Immature natural killer cell (primary cell): ENCODE measurements around the gene ARHGEF12. TPM values are rescaled to one million over a fixed set of nuclear protein-coding genes. Genes with fewer than 3 reads are reported as not detected.

ENCODE experiments used
- DNase-seq, 3 donors: peaks; one replicate each; pipeline ENCODE4 v3.0.0; 2022; ENCODE audit warnings: mixed read lengths in 1 of 3
- H3K27ac Mint-ChIP-seq, 6 donors: one replicate each; pipeline ENCODE4 v1.8.0; 2020; ENCODE audit warnings: mixed read lengths in 6 of 6, mild to moderate bottlenecking in 5 of 6, inconsistent platforms in 4 of 6, moderate library complexity in 3 of 6
- H3K27me3 Mint-ChIP-seq, 3 donors: one replicate each; pipeline ENCODE4 v1.8.0; 2020 to 2021; ENCODE audit warnings: low read depth in 3 of 3, mild to moderate bottlenecking in 3 of 3, mixed read lengths in 3 of 3, moderate library complexity in 3 of 3, inconsistent platforms in 1 of 3
- H3K36me3 Mint-ChIP-seq, 3 donors: one replicate each; pipeline ENCODE4 v1.8.0; 2020; ENCODE audit warnings: mixed read lengths in 3 of 3, inconsistent platforms in 2 of 3, mild to moderate bottlenecking in 2 of 3
- H3K4me1 Mint-ChIP-seq, 2 donors: one replicate each; pipeline ENCODE4 v1.8.0; 2020; ENCODE audit warnings: inconsistent platforms in 2 of 2, mild to moderate bottlenecking in 2 of 2, mixed read lengths in 2 of 2, moderate library complexity in 1 of 2
- H3K4me3 Mint-ChIP-seq, 5 donors: one replicate each; pipeline ENCODE4 v1.8.0; 2020; ENCODE audit warnings: mild to moderate bottlenecking in 5 of 5, mixed read lengths in 5 of 5, inconsistent platforms in 3 of 5, moderate library complexity in 3 of 5
- H3K9me3 Mint-ChIP-seq, 6 donors: one replicate each; pipeline ENCODE4 v1.8.0; 2020; ENCODE audit warnings: mild to moderate bottlenecking in 6 of 6, mixed read lengths in 6 of 6, inconsistent platforms in 4 of 6, moderate library complexity in 3 of 6
- polyA plus RNA-seq, 3 donors: library from polyadenylated mRNA; unstranded; fragments of 300-500 nt; fragmentation: Illumina TruSeq; gene quantifications; one replicate each; pipeline ENCODE4 v1.2.3, GENCODE V29; 2021

The ARHGEF12 gene
- polyA plus RNA-seq, 3 donors from 2014 or later, result 1.1 to 12.2 (median 6.7) TPM

GRCh38 chr11:120358729-120359128, 22.5 kb downstream of the ARHGEF12 start:
- Mint-ChIP-seq H3K4me3 (no peak overlapping the region), H3K36me3 (peaks cover 1 to 5% (median 4%) of the 10 kb centered on the region in 3 donors), H3K4me1 (peaks cover 13 to 14% of the 10 kb centered on the region in 2 donors), H3K27me3 (peaks cover 0 to 3% (median 3%) of the 10 kb centered on the region in 3 donors), H3K27ac (no peak overlapping the region), H3K9me3 (no peaks in the 10 kb centered on the region)
- DNase-seq, result no peak

- H3K4me1 Mint-ChIP-seq, result peaks cover 7% of the 10 kb centered on the region in 2 donors
- H3K9me3 Mint-ChIP-seq, result no peaks in the 10 kb centered on the region
- no peak overlapping the region for H3K27ac Mint-ChIP-seq
Observed at GRCh38 chr11:120363436-120363835, 27.2 kb downstream of the ARHGEF12 start.

GRCh38 chr11:120365512-120365911, 29.3 kb downstream of the ARHGEF12 start:
- no peak overlapping the region for H3K27ac Mint-ChIP-seq
- peaks cover 0 to 2% of the 10 kb centered on the region in 2 donors for H3K4me1 Mint-ChIP-seq
- H3K9me3 Mint-ChIP-seq, result no peaks in the 10 kb centered on the region
- no peak overlapping the region for H3K4me3 Mint-ChIP-seq
- no peaks in the 10 kb centered on the region for H3K36me3 Mint-ChIP-seq
- H3K27me3 Mint-ChIP-seq, result no peaks in the 10 kb centered on the region
- no peak for DNase-seq

More at GRCh38 chr11:120363436-120363835, 27.2 kb downstream of the ARHGEF12 start:
- no peaks in the 10 kb centered on the region for H3K27me3 Mint-ChIP-seq
- no peak overlapping the region for H3K4me3 Mint-ChIP-seq
- no peak for DNase-seq
- no peaks in the 10 kb centered on the region for H3K36me3 Mint-ChIP-seq

GRCh38 chr11:120372296-120372695, 36.1 kb downstream of the ARHGEF12 start:
- no peak for DNase-seq
- H3K36me3 Mint-ChIP-seq, result no peaks in the 10 kb centered on the region
- no peaks in the 10 kb centered on the region for H3K4me1 Mint-ChIP-seq
- no peaks in the 10 kb centered on the region for H3K9me3 Mint-ChIP-seq
- peaks cover 0 to 2% (median 0%) of the 10 kb centered on the region in 3 donors for H3K27me3 Mint-ChIP-seq
- H3K4me3 Mint-ChIP-seq, result no peak overlapping the region
- H3K27ac Mint-ChIP-seq, result no peak overlapping the region

DNA sequence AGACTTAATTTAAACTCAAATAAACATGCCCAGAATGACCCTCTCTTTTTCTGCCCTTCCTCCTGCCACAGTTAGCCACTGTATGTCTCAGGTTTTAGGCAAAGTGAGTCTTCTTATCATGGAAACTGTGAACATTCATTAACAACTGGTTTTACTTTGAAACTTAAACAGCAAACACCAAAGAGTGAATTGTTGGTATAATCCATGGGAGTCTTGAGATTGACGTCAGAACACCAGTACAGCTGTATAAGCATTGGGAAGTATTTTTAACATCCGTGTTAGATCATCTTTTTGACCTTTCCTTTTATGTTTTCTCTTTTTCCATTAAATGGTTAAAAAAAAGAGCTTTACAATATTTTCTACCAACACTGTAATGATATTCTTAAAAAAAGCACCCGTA, 38.9 kb downstream of the ARHGEF12 start:
- Mint-ChIP-seq H3K27me3 (peaks cover 0 to 8% (median 4%) of the 10 kb centered on the region in 3 donors), H3K27ac (no peak overlapping the region), H3K4me1 (peaks cover 3 to 6% of the 10 kb centered on the region in 2 donors), H3K9me3 (peaks cover 0 to 9% (median 3%) of the 10 kb centered on the region in 6 donors), H3K4me3 (no peak overlapping the region), H3K36me3 (peaks cover 4 to 10% (median 6%) of the 10 kb centered on the region in 3 donors)
- no peak for DNase-seq

DNA sequence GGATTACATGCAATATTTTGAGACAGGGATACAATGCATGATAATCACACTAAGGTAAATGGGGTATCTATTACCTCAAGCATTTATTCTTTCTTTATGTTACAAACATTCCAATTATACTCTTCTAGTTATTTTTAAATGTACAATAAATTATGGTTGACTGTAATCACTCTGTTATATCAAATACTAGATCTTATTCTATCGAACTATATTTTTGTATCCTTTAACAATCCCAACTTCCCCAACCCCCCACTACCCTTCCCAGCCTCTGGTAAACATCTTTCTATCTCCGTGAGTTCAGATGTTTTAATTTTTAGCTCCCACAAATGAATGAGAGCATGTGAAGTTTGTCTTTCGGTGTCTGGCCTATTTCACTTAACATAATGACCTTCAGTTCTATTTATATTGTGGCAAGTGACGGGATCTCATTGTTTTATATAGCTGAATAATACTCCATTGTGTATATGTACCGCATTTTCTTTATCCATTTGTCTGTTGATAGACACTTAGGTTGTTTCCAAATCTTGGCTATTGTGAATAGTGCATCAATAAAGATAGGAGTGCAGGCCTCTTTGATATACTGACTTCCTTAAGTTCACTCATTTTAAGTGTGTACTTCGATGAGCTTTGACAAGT, 40.5 kb downstream of the ARHGEF12 start:
- peaks cover 0 to 9% (median 3%) of the 10 kb centered on the region in 6 donors for H3K9me3 Mint-ChIP-seq
- H3K4me3 Mint-ChIP-seq, result no peak overlapping the region
- no peak for DNase-seq
- H3K27ac Mint-ChIP-seq, result no peak overlapping the region
- H3K27me3 Mint-ChIP-seq, result peaks cover 0 to 8% (median 4%) of the 10 kb centered on the region in 3 donors
- H3K36me3 Mint-ChIP-seq, result peaks cover 4 to 10% (median 6%) of the 10 kb centered on the region in 3 donors
- peaks cover 8 to 21% of the 10 kb centered on the region in 2 donors for H3K4me1 Mint-ChIP-seq

GRCh38 chr11:120378474-120378873, 42.3 kb downstream of the ARHGEF12 start:
- Mint-ChIP-seq H3K4me3 (no peak overlapping the region), H3K27me3 (peaks cover 0 to 8% (median 4%) of the 10 kb centered on the region in 3 donors), H3K4me1 (peaks cover 13 to 30% of the 10 kb centered on the region in 2 donors), H3K36me3 (peaks cover 4 to 10% (median 6%) of the 10 kb centered on the region in 3 donors), H3K27ac (no peak overlapping the region), H3K9me3 (peaks cover 0 to 9% (median 3%) of the 10 kb centered on the region in 6 donors)
- no peak for DNase-seq

DNA sequence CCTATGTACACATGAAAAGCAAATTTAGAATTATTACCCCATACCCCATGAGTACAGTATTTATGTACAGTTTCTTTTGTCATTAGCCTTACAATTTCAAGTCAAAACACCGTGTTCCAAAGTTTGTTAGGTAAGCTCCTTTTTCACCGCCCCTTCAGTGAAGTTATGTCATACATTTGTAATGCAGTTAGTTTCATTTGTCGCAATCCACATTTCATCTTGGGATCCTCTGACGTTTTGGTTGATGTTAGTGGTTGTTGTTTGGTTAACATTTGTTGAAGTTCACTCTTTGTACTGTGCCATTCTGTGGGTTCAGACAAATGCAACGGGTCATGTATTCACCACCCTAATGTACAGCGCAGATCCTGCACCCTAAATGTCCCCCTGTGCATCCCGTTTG, 45.2 kb downstream of the ARHGEF12 start:
- H3K36me3 Mint-ChIP-seq, result peaks cover 4 to 10% (median 6%) of the 10 kb centered on the region in 3 donors
- DNase-seq, result no peak
- H3K27me3 Mint-ChIP-seq, result peaks cover 0 to 8% (median 4%) of the 10 kb centered on the region in 3 donors
- peaks cover 0 to 9% (median 3%) of the 10 kb centered on the region in 6 donors for H3K9me3 Mint-ChIP-seq
- H3K4me1 Mint-ChIP-seq, result peaks cover 13 to 39% of the 10 kb centered on the region in 2 donors
- no peak overlapping the region for H3K27ac Mint-ChIP-seq
- H3K4me3 Mint-ChIP-seq, result no peak overlapping the region

DNA sequence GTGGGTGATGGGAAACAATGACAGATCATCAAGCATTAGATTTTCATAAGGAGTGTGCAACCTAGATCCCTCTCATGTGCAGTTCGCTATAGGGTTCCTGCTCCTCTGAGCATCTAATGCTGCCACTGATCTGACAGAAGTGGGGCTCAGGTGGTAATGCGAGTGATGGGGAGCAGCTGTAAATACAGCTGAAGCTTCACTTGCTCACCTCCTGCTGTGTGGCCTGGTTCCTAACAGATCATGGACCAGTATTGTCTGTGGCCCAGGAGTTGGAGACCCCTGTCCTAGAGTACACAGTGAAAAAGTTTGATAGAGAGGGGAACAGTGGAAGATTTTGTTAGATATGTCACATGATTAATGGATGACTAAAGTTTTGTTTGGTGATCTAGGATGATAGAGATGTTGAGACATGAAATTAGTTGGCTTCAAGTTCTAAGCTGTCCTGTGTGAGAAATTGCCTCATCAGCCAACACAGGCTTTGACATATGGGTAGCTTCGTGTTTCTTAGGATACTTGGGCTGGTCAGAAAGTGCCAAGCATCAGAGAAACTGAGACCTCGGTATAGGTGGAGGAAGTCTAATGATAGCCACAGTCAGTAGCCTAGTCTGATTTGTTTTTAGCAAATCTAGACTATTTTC, 47.4 kb downstream of the ARHGEF12 start:
- H3K4me3 Mint-ChIP-seq, result no peak overlapping the region
- H3K27me3 Mint-ChIP-seq, result peaks cover 0 to 5% (median 2%) of the 10 kb centered on the region in 3 donors

DNA sequence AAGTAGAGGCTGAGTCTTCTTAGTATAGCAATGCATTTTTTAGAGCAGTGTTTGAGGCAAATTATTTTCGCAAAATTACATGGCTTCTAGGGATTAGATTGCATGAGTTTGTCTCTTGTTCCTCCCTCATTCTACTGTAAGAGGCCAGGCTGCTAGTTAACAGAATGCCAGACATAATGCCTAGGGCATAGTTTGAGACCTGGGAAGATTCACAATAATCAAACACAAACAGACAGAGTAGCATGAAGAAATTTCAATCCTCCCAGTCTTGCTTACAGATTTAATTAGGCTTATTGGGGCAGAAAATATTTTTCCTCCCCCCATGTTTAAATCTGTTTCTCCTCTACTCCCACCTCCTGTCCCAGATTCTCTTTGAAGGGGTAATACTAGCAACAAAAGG, 48.3 kb downstream of the ARHGEF12 start:
- peaks cover 16 to 39% of the 10 kb centered on the region in 2 donors for H3K4me1 Mint-ChIP-seq
- peaks cover 0 to 4% (median under 1%) of the 10 kb centered on the region in 3 donors for H3K36me3 Mint-ChIP-seq
- no peak overlapping the region for H3K4me3 Mint-ChIP-seq
- H3K9me3 Mint-ChIP-seq, result no peaks in the 10 kb centered on the region
- no peak overlapping the region for H3K27ac Mint-ChIP-seq
- peaks cover 0 to 4% (median 2%) of the 10 kb centered on the region in 3 donors for H3K27me3 Mint-ChIP-seq
- no peak for DNase-seq

More for the DNA sequence above, 47.4 kb downstream of the ARHGEF12 start:
- H3K4me1 Mint-ChIP-seq, result peaks cover 16 to 39% of the 10 kb centered on the region in 2 donors
- DNase-seq, result no peak
- H3K36me3 Mint-ChIP-seq, result peaks cover 3 to 4% (median 3%) of the 10 kb centered on the region in 3 donors
- no peak overlapping the region for H3K27ac Mint-ChIP-seq
- H3K9me3 Mint-ChIP-seq, result peaks cover 0 to 3% (median 1%) of the 10 kb centered on the region in 6 donors

GRCh38 chr11:120385110-120385509, 48.9 kb downstream of the ARHGEF12 start:
- no peak for DNase-seq
- H3K4me1 Mint-ChIP-seq, result peaks cover 13 to 32% of the 10 kb centered on the region in 2 donors
- peaks cover 0 to 6% (median 0%) of the 10 kb centered on the region in 6 donors for H3K9me3 Mint-ChIP-seq
- no peak overlapping the region for H3K4me3 Mint-ChIP-seq
- peaks cover 0 to 3% (median 2%) of the 10 kb centered on the region in 3 donors for H3K27me3 Mint-ChIP-seq
- peaks cover 5 to 10% (median 6%) of the 10 kb centered on the region in 3 donors for H3K36me3 Mint-ChIP-seq
- H3K27ac Mint-ChIP-seq, result no peak overlapping the region

- no peak overlapping the region for H3K4me3 Mint-ChIP-seq
- peaks cover 0 to 3% (median 2%) of the 10 kb centered on the region in 3 donors for H3K27me3 Mint-ChIP-seq
- H3K36me3 Mint-ChIP-seq, result peaks cover 7 to 13% (median 9%) of the 10 kb centered on the region in 3 donors
Observed at GRCh38 chr11:120385655-120386054, 49.4 kb downstream of the ARHGEF12 start.

GRCh38 chr11:120386318-120386717, 50.1 kb downstream of the ARHGEF12 start:
- H3K4me1 Mint-ChIP-seq, result peaks cover 12 to 26% of the 10 kb centered on the region in 2 donors
- DNase-seq, result no peak
- H3K36me3 Mint-ChIP-seq, result peaks cover 7 to 13% (median 9%) of the 10 kb centered on the region in 3 donors
- H3K9me3 Mint-ChIP-seq, result peaks cover 0 to 9% (median 0%) of the 10 kb centered on the region in 6 donors
- no peak overlapping the region for H3K4me3 Mint-ChIP-seq
- H3K27me3 Mint-ChIP-seq, result peaks cover 0 to 3% (median 2%) of the 10 kb centered on the region in 3 donors
- H3K27ac Mint-ChIP-seq, result no peak overlapping the region

More at GRCh38 chr11:120385655-120386054, 49.4 kb downstream of the ARHGEF12 start:
- H3K4me1 Mint-ChIP-seq, result peaks cover 13 to 32% of the 10 kb centered on the region in 2 donors
- H3K27ac Mint-ChIP-seq, result no peak overlapping the region
- H3K9me3 Mint-ChIP-seq, result peaks cover 0 to 9% (median 0%) of the 10 kb centered on the region in 6 donors
- no peak for DNase-seq
